Mesenchymal stem cell (in vitro differentiated cells and primary cell): ENCODE data around the gene TOR4A.
A peak's percentile ranks its signal among the peaks of the same experiment; 100 is the strongest.

Experiments
- DNase-seq: peaks from one replicate; pipeline ENCODE4 v3.0.0-alpha.2; 2013
- H2AFZ ChIP-seq: one replicate; pipeline ENCODE4 v1.6.1; 2013; ENCODE audit warnings: low read depth, mild to moderate bottlenecking, control low read depth, inconsistent platforms, low read length, moderate library complexity
- H2AK5ac ChIP-seq: 2 replicates; pipeline ENCODE4 v1.6.1; 2013; ENCODE audit warnings: low read length, moderate library complexity, mild to moderate bottlenecking, inconsistent platforms; ENCODE audit not compliant: severe bottlenecking
- H2BK120ac ChIP-seq: one replicate; pipeline ENCODE4 v1.6.1; 2013; ENCODE audit warnings: low read depth, mild to moderate bottlenecking, inconsistent platforms, low read length, moderate library complexity
- H2BK12ac ChIP-seq, 2 experiments: one replicate each; pipeline ENCODE4 v1.6.1; 2013; ENCODE audit warnings: inconsistent platforms in 2 of 2, low read length in 2 of 2, mild to moderate bottlenecking in 2 of 2, moderate library complexity in 2 of 2, control low read depth in 1 of 2
- H2BK15ac ChIP-seq: one replicate; pipeline ENCODE4 v1.6.1; 2013; ENCODE audit warnings: mild to moderate bottlenecking, low read depth, inconsistent platforms; ENCODE audit not compliant: poor library complexity, severe bottlenecking
- H2BK5ac ChIP-seq: 2 replicates; pipeline ENCODE4 v1.6.1; 2013; ENCODE audit warnings: low read depth, mild to moderate bottlenecking, low read length, control low read depth, inconsistent platforms; ENCODE audit not compliant: poor library complexity, severe bottlenecking
- H3K14ac ChIP-seq, 2 experiments: one replicate each; pipeline ENCODE4 v1.6.1; 2013; ENCODE audit warnings: inconsistent platforms in 2 of 2, low read length in 2 of 2, control low read depth in 1 of 2, mild to moderate bottlenecking in 1 of 2, moderate library complexity in 1 of 2
- H3K18ac ChIP-seq, 2 experiments: one replicate each; pipeline ENCODE4 v1.6.1; 2013; ENCODE audit warnings: inconsistent platforms in 2 of 2, low read length in 2 of 2, control low read depth in 1 of 2, low read depth in 1 of 2, mild to moderate bottlenecking in 1 of 2
- H3K23ac ChIP-seq, 2 experiments: one replicate each; pipeline ENCODE4 v1.6.1; 2013; ENCODE audit warnings: inconsistent platforms in 2 of 2, low read length in 2 of 2, mild to moderate bottlenecking in 2 of 2, moderate library complexity in 2 of 2, control low read depth in 1 of 2
- H3K27ac ChIP-seq: 2 replicates; pipeline ENCODE4 v1.5.1; 2013; ENCODE audit warnings: mild to moderate bottlenecking, moderate library complexity, low read length, control low read depth, inconsistent platforms; ENCODE audit not compliant: poor library complexity, severe bottlenecking
- H3K27me3 ChIP-seq, 2 experiments: 2 replicates each; pipeline versions ENCODE4 v1.6.1 to v1.7.0; 2013; ENCODE audit warnings: low read length in 2 of 2, mild to moderate bottlenecking in 2 of 2, moderate library complexity in 2 of 2, control low read depth in 1 of 2, inconsistent platforms in 1 of 2; ENCODE audit not compliant: control insufficient read depth in 1 of 2, insufficient read depth in 1 of 2
- H3K36me3 ChIP-seq, 2 experiments: 2 replicates each; pipeline versions ENCODE4 v1.6.1 to v1.7.0; 2013; ENCODE audit warnings: low read length in 2 of 2, control low read depth in 1 of 2, inconsistent platforms in 1 of 2, low read depth in 1 of 2, mild to moderate bottlenecking in 1 of 2; ENCODE audit not compliant: insufficient read depth in 2 of 2, control insufficient read depth in 1 of 2
- H3K4ac ChIP-seq, 2 experiments: one replicate each; pipeline ENCODE4 v1.6.1; 2013; ENCODE audit warnings: inconsistent platforms in 2 of 2, low read length in 2 of 2, mild to moderate bottlenecking in 2 of 2, moderate library complexity in 2 of 2, control low read depth in 1 of 2, low read depth in 1 of 2
- H3K4me1 ChIP-seq: 2 replicates; pipeline ENCODE4 v1.6.1; 2013; ENCODE audit warnings: low read depth, low read length, control low read depth; ENCODE audit not compliant: control insufficient read depth, insufficient read depth
- H3K4me2 ChIP-seq: 2 replicates; pipeline ENCODE4 v1.6.1; 2013; ENCODE audit warnings: low read length, mild to moderate bottlenecking, inconsistent platforms; ENCODE audit not compliant: poor library complexity, severe bottlenecking
- H3K4me3 ChIP-seq, 2 experiments: 2 replicates each; pipeline versions ENCODE4 v1.5.1 to v1.7.0; 2013; ENCODE audit warnings: low read length in 2 of 2, mild to moderate bottlenecking in 2 of 2, control low read depth in 1 of 2, low read depth in 1 of 2; ENCODE audit not compliant: insufficient read depth in 1 of 2
- H3K79me1 ChIP-seq: replicated peaks from 2 replicates; pipeline ENCODE4 v1.6.1; 2013; ENCODE audit warnings: mild to moderate bottlenecking, control low read depth, low read length, inconsistent platforms; ENCODE audit not compliant: poor library complexity, severe bottlenecking
- H3K9ac ChIP-seq: 2 replicates; pipeline ENCODE4 v1.7.0; 2013; ENCODE audit warnings: mild to moderate bottlenecking, low read length, moderate library complexity
- H3K9me3 ChIP-seq: 2 replicates; pipeline ENCODE4 v1.7.0; 2013; ENCODE audit warnings: mild to moderate bottlenecking, low read length; ENCODE audit not compliant: control insufficient read depth
- H4K8ac ChIP-seq: one replicate; pipeline ENCODE4 v1.6.1; 2013; ENCODE audit warnings: inconsistent platforms, mild to moderate bottlenecking, low read length, moderate library complexity
- H4K91ac ChIP-seq: one replicate; pipeline ENCODE4 v1.6.1; 2013; ENCODE audit warnings: mild to moderate bottlenecking, low read length, inconsistent platforms
- WGBS: methylation state at CpG from one replicate; pipeline ENCODE4 v1.1.7; 2013; ENCODE audit warnings: mixed read lengths; 5-methylcytosine and 5-hydroxymethylcytosine counted together

The TOR4A gene

DNA sequence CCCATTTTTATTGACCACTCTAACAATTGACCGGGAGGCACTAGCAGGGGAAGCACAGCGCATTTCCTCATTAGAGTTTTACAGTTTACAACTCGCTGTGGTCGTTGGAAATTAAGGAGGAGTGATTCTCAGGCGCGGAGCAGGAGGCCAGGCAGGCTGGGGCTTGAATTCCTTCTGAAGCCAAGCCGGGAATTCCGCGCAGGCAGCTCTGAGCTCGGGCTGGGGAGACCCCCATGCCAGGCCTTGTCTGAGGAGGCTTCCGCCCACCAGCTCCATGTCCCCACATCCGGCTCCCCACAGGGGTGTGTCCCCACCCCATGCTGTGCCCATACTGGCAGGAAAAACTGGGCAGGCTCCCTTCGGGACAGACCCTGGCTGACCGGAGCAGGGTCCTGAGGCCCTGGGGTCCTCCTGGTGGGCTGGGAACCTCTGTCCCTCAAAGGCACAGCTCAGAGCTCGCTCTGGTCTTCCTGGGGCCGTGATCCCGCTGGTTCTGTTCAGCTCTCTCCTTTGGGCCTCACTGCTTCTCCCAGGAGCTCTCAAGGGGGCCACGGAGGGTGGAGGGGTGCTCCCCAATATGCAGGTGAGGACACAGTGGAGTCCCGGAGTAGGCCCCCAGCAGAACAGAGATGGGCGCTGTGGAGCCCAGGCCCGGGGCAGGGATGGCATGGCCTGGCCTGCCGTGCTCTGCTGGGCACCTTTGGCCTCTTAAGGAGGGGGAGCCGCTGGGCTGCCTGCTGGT lies 25.8 kb downstream of the TOR4A start:
- no peak overlapping the region for H2AK5ac ChIP-seq
- no peak overlapping the region for H2BK12ac ChIP-seq
- H2BK120ac ChIP-seq = no peak overlapping the region
- no peaks in the 10 kb centered on the region for H3K79me1 ChIP-seq
- no peak overlapping the region for H3K27ac ChIP-seq
- H4K8ac ChIP-seq = no peak overlapping the region
- no peak overlapping the region for H3K4me2 ChIP-seq
- no peak overlapping the region for H3K4me3 ChIP-seq
- no peak overlapping the region for H3K18ac ChIP-seq
- no peak overlapping the region for H2AFZ ChIP-seq
- no peaks in the 10 kb centered on the region for H3K36me3 ChIP-seq
- no peak overlapping the region for H2BK5ac ChIP-seq
- H3K23ac ChIP-seq = no peak overlapping the region
- H3K9ac ChIP-seq = no peak overlapping the region
- no peak overlapping the region for H3K4ac ChIP-seq
- no peaks in the 10 kb centered on the region for H3K9me3 ChIP-seq
- no peak overlapping the region for H3K14ac ChIP-seq
- H3K27me3 ChIP-seq = peaks cover 26 to 90% of the 10 kb centered on the region in 2 experiments
- no peak for DNase-seq
- WGBS = 61% methylated on average over 21 of the region's 23 CpGs
- H2BK15ac ChIP-seq = no peak overlapping the region
- peak overlapping the region; percentile 35 for H4K91ac ChIP-seq
- H3K4me1 ChIP-seq = peaks cover 33% of the 10 kb centered on the region

DNA sequence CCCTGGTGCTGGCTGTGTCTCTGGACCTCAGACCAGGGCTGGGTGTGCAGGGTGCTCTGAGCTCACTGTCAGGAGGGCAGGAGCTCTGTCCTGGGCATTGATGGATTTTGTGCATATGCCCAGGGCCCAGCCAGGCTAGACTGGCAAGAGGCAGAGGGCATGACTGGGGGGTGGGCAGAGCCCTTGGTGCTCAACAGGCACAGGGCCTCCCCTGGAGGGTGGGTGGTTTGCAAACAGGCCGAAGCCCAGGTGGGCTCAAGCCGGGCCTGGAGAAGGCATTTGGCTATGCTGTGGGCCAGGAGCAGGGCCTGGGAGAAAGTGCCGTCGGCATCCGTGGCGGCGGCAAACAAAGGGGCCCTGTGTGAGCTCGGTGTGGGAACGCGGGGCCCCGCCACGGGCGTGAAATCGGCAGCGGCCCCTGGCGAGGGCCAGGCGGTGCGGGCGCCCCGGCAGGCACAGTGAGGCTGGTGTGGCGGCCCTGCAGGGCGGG lies 26.4 kb downstream of the TOR4A start:
- Histone ChIP-seq H3K9me3 (no peaks in the 10 kb centered on the region), H3K79me1 (no peaks in the 10 kb centered on the region), H2BK15ac (no peak overlapping the region), H3K14ac (no peak overlapping the region), H3K27me3 (peaks cover 20 to 85% of the 10 kb centered on the region in 2 experiments), H4K91ac (peak overlapping the region; percentile 35), H3K23ac (no peak overlapping the region), H3K4me2 (no peak overlapping the region), H3K27ac (no peak overlapping the region), H3K4me1 (peaks cover 33% of the 10 kb centered on the region), H2BK5ac (no peak overlapping the region), H2BK12ac (no peak overlapping the region), H4K8ac (no peak overlapping the region), H3K4me3 (no peak overlapping the region), H2AK5ac (no peak overlapping the region), H2BK120ac (no peak overlapping the region), H3K18ac (no peak overlapping the region), H3K9ac (no peak overlapping the region), H3K36me3 (no peaks in the 10 kb centered on the region), H3K4ac (no peak overlapping the region), H2AFZ (no peak overlapping the region)
- DNase-seq = no peak
- WGBS = 96% methylated on average over 22 of the region's 22 CpGs

DNA sequence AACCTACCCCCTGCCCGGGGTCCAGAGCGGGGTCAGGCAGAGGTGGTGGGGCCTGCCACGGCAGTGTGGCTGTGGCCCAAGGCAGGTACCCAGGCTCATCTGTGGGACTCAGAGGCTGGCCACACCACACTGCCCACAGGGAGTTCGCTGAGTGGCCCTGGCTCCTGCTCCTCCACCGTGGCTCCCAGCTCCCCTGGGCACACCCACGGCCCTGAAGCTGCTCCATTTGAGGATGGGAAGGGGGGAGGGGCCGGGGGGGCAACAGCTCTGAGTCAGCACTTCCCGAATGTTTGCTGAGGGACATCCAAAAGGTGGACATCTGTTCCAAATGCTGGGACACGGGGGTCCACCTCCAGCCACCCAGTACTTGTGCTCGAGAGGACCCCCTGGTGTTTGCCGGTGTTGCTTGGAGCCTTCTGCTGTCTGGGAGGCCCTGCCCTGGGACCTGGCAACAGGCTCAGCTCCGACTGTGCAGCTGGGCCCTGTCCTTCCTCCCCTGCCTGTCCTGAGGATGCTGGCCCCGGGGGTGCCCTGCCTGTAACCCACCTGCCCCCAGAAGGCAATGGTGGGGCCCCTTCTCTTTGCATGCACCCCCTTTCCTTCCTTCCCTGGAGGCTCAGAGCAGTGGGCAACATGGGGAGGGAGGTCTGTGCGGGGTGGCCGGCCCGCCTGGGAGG lies 27.0 kb downstream of the TOR4A start:
- no peak overlapping the region for H2BK5ac ChIP-seq
- no peak overlapping the region for H2BK120ac ChIP-seq
- DNase-seq = no peak
- no peak overlapping the region for H2BK12ac ChIP-seq
- no peak overlapping the region for H2AFZ ChIP-seq
- peaks cover 14 to 84% of the 10 kb centered on the region in 2 experiments for H3K27me3 ChIP-seq
- peaks cover 33% of the 10 kb centered on the region for H3K4me1 ChIP-seq
- no peak overlapping the region for H4K8ac ChIP-seq
- H3K18ac ChIP-seq = no peak overlapping the region
- no peak overlapping the region for H3K4me3 ChIP-seq
- H3K27ac ChIP-seq = no peak overlapping the region
- no peak overlapping the region for H3K4ac ChIP-seq
- 53% methylated on average over 12 of the region's 16 CpGs for WGBS
- H3K9ac ChIP-seq = no peak overlapping the region
- no peaks in the 10 kb centered on the region for H3K36me3 ChIP-seq
- no peaks in the 10 kb centered on the region for H3K79me1 ChIP-seq
- H3K14ac ChIP-seq = no peak overlapping the region
- no peak overlapping the region for H3K4me2 ChIP-seq
- H3K23ac ChIP-seq = no peak overlapping the region
- peak overlapping the region; percentile 80 for H2BK15ac ChIP-seq
- no peak overlapping the region for H2AK5ac ChIP-seq
- peak overlapping the region; percentile 20 for H4K91ac ChIP-seq
- no peaks in the 10 kb centered on the region for H3K9me3 ChIP-seq

DNA sequence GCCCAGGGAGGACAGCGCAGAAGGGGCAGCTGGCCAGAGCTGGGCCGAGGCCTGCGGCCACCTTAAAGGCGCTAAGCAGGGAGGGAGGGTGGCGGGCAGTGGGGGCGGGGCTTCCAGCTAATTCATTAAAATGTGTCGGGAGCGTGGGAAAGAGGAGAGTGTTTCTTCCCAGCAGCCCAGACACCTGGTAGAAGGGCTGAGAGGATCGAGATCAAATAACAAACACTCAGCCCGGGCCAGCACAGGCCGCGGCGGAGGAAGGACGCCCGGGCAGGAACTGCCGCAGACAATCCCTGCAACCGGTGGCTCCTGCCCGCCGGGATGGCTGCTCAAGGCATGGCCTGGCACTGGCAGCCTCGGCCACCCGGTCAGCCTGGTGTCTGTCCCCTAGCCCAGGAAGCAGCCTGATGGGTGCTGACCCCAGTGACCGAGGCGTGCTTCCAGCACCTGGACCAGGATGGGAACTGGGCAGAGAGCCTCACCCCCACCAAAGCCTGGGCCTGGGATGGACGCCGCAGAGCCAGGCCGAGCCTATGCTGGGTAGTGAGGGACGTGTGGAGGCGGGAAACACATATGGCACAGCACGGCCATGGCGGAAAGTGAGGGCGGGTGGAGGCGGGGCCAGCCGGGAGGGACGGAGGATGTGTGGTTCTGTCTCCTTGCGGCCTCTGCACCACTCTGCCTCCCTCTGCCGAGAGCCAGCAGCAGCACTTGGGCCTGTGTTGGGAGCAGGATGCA lies 27.7 kb downstream of the TOR4A start:
- Histone ChIP-seq H3K27ac (no peak overlapping the region), H2BK5ac (no peak overlapping the region), H3K18ac (no peak overlapping the region)

More for the DNA sequence above, 27.7 kb downstream of the TOR4A start:
- Histone ChIP-seq H3K4me3 (no peak overlapping the region), H3K23ac (no peak overlapping the region), H2BK12ac (no peak overlapping the region), H3K4me1 (peaks cover 33% of the 10 kb centered on the region), H3K4me2 (no peak overlapping the region), H3K36me3 (no peaks in the 10 kb centered on the region), H3K9me3 (no peaks in the 10 kb centered on the region), H2AFZ (no peak overlapping the region), H2BK120ac (no peak overlapping the region), H4K91ac (peak overlapping the region; percentile 19), H3K4ac (no peak overlapping the region), H4K8ac (no peak overlapping the region), H3K27me3 (peaks cover 7 to 84% of the 10 kb centered on the region in 2 experiments), H2AK5ac (no peak overlapping the region), H2BK15ac (no peak overlapping the region), H3K9ac (no peak overlapping the region), H3K79me1 (no peaks in the 10 kb centered on the region), H3K14ac (no peak overlapping the region)
- 65% methylated on average over 36 of the region's 36 CpGs for WGBS
- DNase-seq = no peak
